Uterus (tissue), 4 donors: ENCODE data around the gene EFS. TPM values are rescaled to one million over a fixed set of nuclear protein-coding genes. Genes with fewer than 3 reads are reported as not detected.

Experiments used
- DNase-seq, 2 donors: peaks; one replicate each; pipeline ENCODE4 v3.0.0-alpha.2; 2019 to 2020
- H3K27ac ChIP-seq, 2 donors: fragments of 200-600 bp; sonication (generic); 1 replicate in 1 of 2; 2 replicates in 1 of 2; pipeline ENCODE4 v1.5.1; 2016 to 2018
- H3K27me3 ChIP-seq, 2 donors: fragments of 200-600 bp; sonication (generic); one replicate each; pipeline ENCODE4 v1.5.1; 2018 to 2019; ENCODE audit warnings: control low read depth in 1 of 2
- H3K36me3 ChIP-seq, 2 donors: fragments of 200-600 bp; sonication (generic); one replicate each; pipeline ENCODE4 v1.5.1; 2019; ENCODE audit warnings: control low read depth in 1 of 2
- H3K4me1 ChIP-seq, 2 donors: fragments of 200-600 bp; sonication (generic); one replicate each; pipeline ENCODE4 v1.5.1; 2018 to 2019; ENCODE audit warnings: control low read depth in 1 of 2
- H3K4me3 ChIP-seq, 2 donors: fragments of 200-600 bp; sonication (generic); 1 replicate in 1 of 2; 2 replicates in 1 of 2; pipeline ENCODE4 v1.5.1; 2018 to 2019; ENCODE audit warnings: mild to moderate bottlenecking in 1 of 2
- H3K9me3 ChIP-seq, 2 donors: fragments of 200-600 bp; sonication (generic); one replicate each; pipeline ENCODE4 v1.5.1; 2019; ENCODE audit warnings: control low read depth in 1 of 2
- POLR2A ChIP-seq, 2 donors: fragments of 450-650 bp; IDR thresholded peaks; one replicate each; pipeline ENCODE4 v1.6.1; 2016; ENCODE audit warnings: antibody characterized with exemption in 2 of 2, mild to moderate bottlenecking in 1 of 2, moderate library complexity in 1 of 2
- intact Hi-C: fragments of 100-400 bp; cut with DNase I; formaldehyde crosslinking; loops from one replicate; pipeline ENCODE4 v1.15.1; 2023; ENCODE audit warnings: low total_unique reads
- total RNA-seq, 4 donors: library from RNA; depleted of rRNA in 3 of 4; stranded (reverse); fragments of >200 nt in 3 of 4; gene quantifications; one replicate each; pipeline versions ENCODE4 v1.1.0 to v1.2.4, GENCODE V29; 2014 to 2023
- TF ChIP-seq, protein P1 (sequence below), 4 experiments: fragments of 200-600 bp in 2 of 4; fragments of 450-650 bp in 2 of 4; sonication (generic) in 2 of 4; IDR thresholded peaks; one replicate each; pipeline ENCODE4 v1.5.1; 2016 to 2019; ENCODE audit warnings: antibody characterized with exemption in 4 of 4, mild to moderate bottlenecking in 2 of 4, moderate library complexity in 1 of 4
- donor health status: DM: yes; HTN: yes; CAD: no.

The EFS gene
- total RNA-seq, 4 donors from 2014 or later = 4.1 to 42.4 (median 21.7) TPM

DNA sequence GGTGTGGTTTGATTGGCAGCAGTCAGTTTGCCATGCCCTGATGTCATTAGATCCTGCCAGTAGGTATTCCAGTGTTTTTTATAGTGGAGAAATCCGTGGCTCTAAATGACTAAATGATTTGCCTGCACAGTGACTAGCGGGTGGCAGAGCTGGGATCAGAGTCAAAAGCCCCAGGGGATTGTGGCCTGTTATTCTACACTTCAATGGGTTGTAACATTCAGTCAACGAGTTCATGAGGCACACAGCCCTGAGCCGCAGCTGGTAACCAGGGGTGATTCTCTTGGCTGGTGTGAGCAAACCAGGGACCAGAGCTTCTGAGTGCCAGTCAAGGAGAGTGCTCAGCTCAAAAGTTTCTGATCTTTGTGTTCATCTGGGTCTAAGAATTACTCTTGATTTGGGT, 41.3 kb upstream of the EFS start:
- H3K36me3 ChIP-seq = no peaks in the 10 kb centered on the region
- TF ChIP-seq POLR2A (IDR thresholded peaks at IDR 0.05) = no peak
- TF ChIP-seq, protein P1, sequence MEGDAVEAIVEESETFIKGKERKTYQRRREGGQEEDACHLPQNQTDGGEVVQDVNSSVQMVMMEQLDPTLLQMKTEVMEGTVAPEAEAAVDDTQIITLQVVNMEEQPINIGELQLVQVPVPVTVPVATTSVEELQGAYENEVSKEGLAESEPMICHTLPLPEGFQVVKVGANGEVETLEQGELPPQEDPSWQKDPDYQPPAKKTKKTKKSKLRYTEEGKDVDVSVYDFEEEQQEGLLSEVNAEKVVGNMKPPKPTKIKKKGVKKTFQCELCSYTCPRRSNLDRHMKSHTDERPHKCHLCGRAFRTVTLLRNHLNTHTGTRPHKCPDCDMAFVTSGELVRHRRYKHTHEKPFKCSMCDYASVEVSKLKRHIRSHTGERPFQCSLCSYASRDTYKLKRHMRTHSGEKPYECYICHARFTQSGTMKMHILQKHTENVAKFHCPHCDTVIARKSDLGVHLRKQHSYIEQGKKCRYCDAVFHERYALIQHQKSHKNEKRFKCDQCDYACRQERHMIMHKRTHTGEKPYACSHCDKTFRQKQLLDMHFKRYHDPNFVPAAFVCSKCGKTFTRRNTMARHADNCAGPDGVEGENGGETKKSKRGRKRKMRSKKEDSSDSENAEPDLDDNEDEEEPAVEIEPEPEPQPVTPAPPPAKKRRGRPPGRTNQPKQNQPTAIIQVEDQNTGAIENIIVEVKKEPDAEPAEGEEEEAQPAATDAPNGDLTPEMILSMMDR (IDR thresholded peaks at IDR 0.05) = no peak
- DNase-seq = no peak
- H3K4me3 ChIP-seq = no peak overlapping the region
- intact Hi-C loops = no loop called here
- H3K27me3 ChIP-seq = no peaks in the 10 kb centered on the region
- no peak overlapping the region for H3K27ac ChIP-seq
- no peaks in the 10 kb centered on the region for H3K4me1 ChIP-seq
- no peaks in the 10 kb centered on the region for H3K9me3 ChIP-seq

DNA sequence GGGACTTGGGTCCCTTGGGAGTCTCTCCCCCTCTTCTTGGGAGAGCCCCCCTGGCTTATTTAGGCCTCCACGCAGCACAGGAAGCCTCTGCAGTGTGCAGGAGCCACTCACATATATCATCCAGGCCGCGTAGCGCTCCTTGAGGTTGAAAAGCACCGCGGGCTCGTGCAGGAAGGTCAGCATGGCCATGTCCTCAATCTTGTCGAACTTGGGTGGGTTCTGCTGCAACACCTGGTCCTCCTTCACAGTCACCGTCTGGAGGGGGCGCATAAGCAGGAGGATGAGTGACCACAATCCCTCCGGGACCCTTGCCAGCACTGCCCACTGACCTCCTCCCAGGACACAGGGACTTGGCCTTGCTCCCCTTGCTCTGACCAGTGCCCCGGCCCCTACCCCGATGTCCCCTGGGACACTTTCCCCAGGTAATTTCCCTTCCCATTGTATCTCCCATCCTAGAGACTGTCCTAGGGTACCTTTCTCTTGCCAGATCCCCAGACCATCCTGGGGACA, 40.6 kb upstream of the EFS start:
- no peak for TF ChIP-seq POLR2A (IDR thresholded peaks at IDR 0.05)
- TF ChIP-seq, protein P1 (IDR thresholded peaks at IDR 0.05) = no peak
- H3K27ac ChIP-seq = no peak overlapping the region
- H3K4me3 ChIP-seq = no peak overlapping the region
- H3K27me3 ChIP-seq = no peaks in the 10 kb centered on the region
- H3K9me3 ChIP-seq = no peaks in the 10 kb centered on the region
- H3K4me1 ChIP-seq = no peaks in the 10 kb centered on the region
- no peak for DNase-seq
- intact Hi-C loops = no loop called here
- H3K36me3 ChIP-seq = no peaks in the 10 kb centered on the region

DNA sequence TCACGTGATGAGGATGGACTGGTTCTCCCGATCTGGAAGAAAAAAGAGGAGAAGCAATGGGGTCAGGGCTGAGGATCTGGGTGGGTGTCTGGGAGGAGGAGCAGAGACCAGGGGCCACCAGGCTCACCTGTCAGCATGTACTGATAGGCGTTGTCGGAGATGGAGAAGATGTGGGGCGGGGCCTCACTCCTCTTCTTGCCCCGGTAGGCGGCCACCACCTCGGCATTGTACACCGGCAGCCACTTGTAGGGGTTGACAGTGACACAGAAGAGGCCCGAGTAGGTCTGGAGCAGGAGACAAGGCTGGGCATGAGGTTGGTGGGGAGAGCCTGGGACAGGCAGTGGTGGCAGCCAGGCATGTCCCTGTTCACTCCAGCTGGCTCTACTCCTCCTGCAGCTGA, 40.1 kb upstream of the EFS start:
- no peaks in the 10 kb centered on the region for H3K36me3 ChIP-seq
- intact Hi-C loops = no loop called here
- no peaks in the 10 kb centered on the region for H3K4me1 ChIP-seq
- no peak overlapping the region for H3K4me3 ChIP-seq
- DNase-seq = no peak
- H3K27ac ChIP-seq = no peak overlapping the region
- no peak for TF ChIP-seq POLR2A (IDR thresholded peaks at IDR 0.05)
- TF ChIP-seq, protein P1 (IDR thresholded peaks at IDR 0.05) = no peak
- H3K9me3 ChIP-seq = no peaks in the 10 kb centered on the region
- no peaks in the 10 kb centered on the region for H3K27me3 ChIP-seq

DNA sequence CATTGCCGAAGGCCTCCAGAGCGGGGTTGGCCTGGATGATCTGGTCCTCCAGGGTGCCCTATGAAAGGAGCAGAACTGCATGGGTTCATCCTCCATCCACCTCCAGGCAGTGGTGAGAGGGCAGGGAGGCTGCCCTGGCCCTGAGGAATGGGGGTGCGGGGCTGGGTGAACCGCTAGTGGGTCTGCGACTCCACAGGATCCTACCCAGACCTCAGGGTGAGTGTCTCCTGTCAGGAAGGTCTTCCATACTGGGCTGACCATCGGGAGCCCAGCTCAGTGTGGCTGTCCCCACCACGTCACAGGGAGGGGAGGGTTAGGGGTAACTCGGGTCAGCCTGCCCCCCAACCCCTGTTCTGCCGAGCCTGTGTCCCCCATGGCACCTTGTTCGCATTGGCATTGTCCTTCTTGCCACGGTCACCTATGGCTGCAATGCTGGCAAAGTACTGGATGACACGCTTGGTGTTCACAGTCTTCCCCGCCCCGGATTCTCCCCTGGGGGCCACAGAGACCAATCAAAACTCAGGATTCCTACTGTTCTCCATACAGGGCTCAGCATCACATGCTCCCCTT, 39.4 kb upstream of the EFS start:
- H3K4me3 ChIP-seq = no peak overlapping the region
- no peak for TF ChIP-seq POLR2A (IDR thresholded peaks at IDR 0.05)
- TF ChIP-seq, protein P1 (IDR thresholded peaks at IDR 0.05) = no peak
- no peaks in the 10 kb centered on the region for H3K9me3 ChIP-seq
- intact Hi-C loops = no loop called here
- H3K4me1 ChIP-seq = no peaks in the 10 kb centered on the region
- no peak overlapping the region for H3K27ac ChIP-seq
- no peaks in the 10 kb centered on the region for H3K27me3 ChIP-seq
- no peak for DNase-seq
- no peaks in the 10 kb centered on the region for H3K36me3 ChIP-seq

DNA sequence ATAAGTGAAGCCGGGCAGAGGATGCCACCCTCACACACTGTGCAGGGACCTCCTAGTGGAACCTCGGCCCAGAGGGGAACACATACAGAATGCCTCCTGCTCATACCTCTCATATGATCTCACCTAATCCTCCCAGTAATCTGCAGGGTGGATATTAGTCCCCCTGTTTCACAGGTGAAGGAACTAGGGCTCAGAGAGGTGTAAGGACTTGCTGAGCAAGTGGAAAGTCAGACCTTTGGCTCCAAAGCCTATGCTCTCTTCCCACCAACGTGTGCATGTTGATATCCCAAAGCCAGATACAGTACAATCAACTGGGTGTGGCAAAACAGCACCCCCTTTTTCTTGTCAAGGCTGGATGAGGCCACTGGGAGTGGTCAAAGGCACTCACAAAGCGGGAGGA, 38.9 kb upstream of the EFS start:
- Histone ChIP-seq H3K36me3 (no peaks in the 10 kb centered on the region), H3K4me1 (no peaks in the 10 kb centered on the region), H3K27ac (no peak overlapping the region), H3K9me3 (no peaks in the 10 kb centered on the region), H3K27me3 (no peaks in the 10 kb centered on the region), H3K4me3 (no peak overlapping the region)
- DNase-seq = no peak
- intact Hi-C loops = no loop called here
- TF ChIP-seq POLR2A (IDR thresholded peaks at IDR 0.05) = no peak
- TF ChIP-seq, protein P1 (IDR thresholded peaks at IDR 0.05) = no peak
